ENCODE data around the gene NDUFB2. TPM values are rescaled to one million over a fixed set of nuclear protein-coding genes. Genes with fewer than 3 reads are reported as not detected.
A peak's percentile ranks its signal among the peaks of the same experiment; 100 is the strongest.

The NDUFB2 gene
- total and polyA plus RNA-seq, 2 of the 13 experiments (the other 11 are each of a cell fraction or from before 2014, with no cell fraction given) = 206 to 221 TPM

DNA sequence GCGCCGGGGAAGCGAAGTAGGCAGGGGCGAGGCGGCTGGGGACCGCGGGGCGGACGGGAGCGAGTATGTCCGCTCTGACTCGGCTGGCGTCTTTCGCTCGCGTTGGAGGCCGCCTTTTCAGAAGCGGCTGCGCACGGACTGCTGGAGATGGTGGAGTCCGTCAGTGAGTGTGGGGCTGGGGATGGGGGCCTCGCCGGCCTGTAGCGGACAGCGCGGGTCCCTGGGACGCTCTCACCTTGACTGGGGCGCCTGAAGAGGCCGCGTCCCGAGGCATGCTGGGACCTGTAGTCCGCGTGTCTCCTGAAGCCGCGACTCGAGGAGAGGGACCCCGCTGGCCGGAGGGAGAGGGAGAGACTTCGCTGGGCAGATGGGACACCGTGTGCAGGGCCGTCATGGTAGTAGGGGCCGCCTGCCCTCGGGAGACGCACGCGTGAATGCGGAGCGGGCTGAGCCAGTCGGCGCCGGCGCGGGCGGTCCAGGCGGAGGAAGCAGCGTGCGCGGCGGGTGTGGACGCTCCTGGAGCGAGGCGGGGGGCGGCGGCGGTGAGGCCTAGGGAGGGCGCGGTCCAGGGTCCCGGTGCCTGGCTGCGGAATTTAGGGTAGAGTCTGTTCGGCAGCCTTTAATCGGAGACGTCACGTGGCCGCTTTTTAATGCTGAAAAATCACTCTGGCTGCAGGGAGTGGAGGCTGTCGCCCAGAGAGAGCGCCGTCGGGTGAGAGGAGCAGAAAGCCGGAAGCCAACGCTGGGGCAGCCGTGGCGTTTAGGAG is at the start of gene NDUFB2 (continued):
- TF ChIP-seq IRF1 (CRISPR knock-in tag; IDR thresholded peaks at IDR 0.05; ENCODE audit: low read depth) (0 out of 2 replicates have a peak, but pooled peaks have one; percentile 63), SP5 (CRISPR knock-in tag; IDR thresholded peaks at IDR 0.05; ENCODE audit: borderline replicate concordance, low read depth) (no peak), ZNF251 (CRISPR knock-in tag; IDR thresholded peaks at IDR 0.05) (no peak; the same call in 1 of the 2 replicates), NFIC (IDR thresholded peaks at IDR 0.05; ENCODE audit: low read length) (no peak), ASH2L (IDR thresholded peaks at IDR 0.05; ENCODE audit: insufficient read length, low read depth, low read length) (peak; percentile 87), CERS6 (CRISPR knock-in tag; IDR thresholded peaks at IDR 0.05) (no peak), AHR (CRISPR knock-in tag; IDR thresholded peaks at IDR 0.05) (peak; percentile 63; the same call in 1 of the 2 replicates), CBX5 (CRISPR knock-in tag; IDR thresholded peaks at IDR 0.05; ENCODE audit: borderline replicate concordance) (peak; percentile 23; the same call in 1 of the 2 replicates), ZNF616 (CRISPR knock-in tag; IDR thresholded peaks at IDR 0.05; ENCODE audit: low read depth) (0 out of 2 replicates have a peak, but pooled peaks have one; percentile 17), RBM39 (IDR thresholded peaks at IDR 0.05; ENCODE audit: low read depth, low read length, poor library complexity, severe bottlenecking) (no peak), DPF2 (CRISPR knock-in tag; IDR thresholded peaks at IDR 0.05; ENCODE audit: borderline replicate concordance, low read depth) (0 out of 2 replicates have a peak, but pooled peaks have one; percentile 7)
- TF ChIP-seq, protein P1, sequence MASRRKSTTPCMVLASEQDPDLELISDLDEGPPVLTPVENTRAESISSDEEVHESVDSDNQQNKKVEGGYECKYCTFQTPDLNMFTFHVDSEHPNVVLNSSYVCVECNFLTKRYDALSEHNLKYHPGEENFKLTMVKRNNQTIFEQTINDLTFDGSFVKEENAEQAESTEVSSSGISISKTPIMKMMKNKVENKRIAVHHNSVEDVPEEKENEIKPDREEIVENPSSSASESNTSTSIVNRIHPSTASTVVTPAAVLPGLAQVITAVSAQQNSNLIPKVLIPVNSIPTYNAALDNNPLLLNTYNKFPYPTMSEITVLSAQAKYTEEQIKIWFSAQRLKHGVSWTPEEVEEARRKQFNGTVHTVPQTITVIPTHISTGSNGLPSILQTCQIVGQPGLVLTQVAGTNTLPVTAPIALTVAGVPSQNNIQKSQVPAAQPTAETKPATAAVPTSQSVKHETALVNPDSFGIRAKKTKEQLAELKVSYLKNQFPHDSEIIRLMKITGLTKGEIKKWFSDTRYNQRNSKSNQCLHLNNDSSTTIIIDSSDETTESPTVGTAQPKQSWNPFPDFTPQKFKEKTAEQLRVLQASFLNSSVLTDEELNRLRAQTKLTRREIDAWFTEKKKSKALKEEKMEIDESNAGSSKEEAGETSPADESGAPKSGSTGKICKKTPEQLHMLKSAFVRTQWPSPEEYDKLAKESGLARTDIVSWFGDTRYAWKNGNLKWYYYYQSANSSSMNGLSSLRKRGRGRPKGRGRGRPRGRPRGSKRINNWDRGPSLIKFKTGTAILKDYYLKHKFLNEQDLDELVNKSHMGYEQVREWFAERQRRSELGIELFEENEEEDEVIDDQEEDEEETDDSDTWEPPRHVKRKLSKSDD (CRISPR knock-in tag; IDR thresholded peaks at IDR 0.05; ENCODE audit: low read depth) = peak; percentile 60; the same call in 1 of the 2 replicates
- TF ChIP-seq, protein P2, sequence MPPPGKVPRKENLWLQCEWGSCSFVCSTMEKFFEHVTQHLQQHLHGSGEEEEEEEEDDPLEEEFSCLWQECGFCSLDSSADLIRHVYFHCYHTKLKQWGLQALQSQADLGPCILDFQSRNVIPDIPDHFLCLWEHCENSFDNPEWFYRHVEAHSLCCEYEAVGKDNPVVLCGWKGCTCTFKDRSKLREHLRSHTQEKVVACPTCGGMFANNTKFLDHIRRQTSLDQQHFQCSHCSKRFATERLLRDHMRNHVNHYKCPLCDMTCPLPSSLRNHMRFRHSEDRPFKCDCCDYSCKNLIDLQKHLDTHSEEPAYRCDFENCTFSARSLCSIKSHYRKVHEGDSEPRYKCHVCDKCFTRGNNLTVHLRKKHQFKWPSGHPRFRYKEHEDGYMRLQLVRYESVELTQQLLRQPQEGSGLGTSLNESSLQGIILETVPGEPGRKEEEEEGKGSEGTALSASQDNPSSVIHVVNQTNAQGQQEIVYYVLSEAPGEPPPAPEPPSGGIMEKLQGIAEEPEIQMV (CRISPR knock-in tag; IDR thresholded peaks at IDR 0.05; ENCODE audit: low read depth) = peak; percentile 62; the same call in 1 of the 2 replicates
- TF ChIP-seq, protein P3, sequence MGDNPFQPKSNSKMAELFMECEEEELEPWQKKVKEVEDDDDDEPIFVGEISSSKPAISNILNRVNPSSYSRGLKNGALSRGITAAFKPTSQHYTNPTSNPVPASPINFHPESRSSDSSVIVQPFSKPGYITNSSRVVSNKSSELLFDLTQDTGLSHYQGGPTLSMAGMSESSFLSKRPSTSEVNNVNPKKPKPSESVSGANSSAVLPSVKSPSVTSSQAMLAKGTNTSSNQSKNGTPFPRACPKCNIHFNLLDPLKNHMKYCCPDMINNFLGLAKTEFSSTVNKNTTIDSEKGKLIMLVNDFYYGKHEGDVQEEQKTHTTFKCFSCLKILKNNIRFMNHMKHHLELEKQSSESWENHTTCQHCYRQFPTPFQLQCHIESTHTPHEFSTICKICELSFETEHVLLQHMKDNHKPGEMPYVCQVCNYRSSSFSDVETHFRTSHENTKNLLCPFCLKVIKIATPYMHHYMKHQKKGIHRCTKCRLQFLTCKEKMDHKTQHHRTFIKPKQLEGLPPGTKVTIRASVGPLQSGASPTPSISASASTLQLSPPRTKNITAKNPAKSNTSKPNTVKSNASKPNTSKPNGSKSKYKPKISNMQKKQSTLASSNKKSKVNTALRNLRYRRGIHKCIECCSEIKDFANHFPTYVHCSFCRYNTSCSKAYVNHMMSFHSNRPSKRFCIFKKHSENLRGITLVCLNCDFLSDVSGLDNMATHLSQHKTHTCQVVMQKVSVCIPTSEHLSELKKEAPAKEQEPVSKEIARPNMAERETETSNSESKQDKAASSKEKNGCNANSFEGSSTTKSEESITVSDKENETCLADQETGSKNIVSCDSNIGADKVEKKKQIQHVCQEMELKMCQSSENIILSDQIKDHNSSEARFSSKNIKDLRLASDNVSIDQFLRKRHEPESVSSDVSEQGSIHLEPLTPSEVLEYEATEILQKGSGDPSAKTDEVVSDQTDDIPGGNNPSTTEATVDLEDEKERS (CRISPR knock-in tag; IDR thresholded peaks at IDR 0.05) = no peak
